IMR-90 (cell line): Measurements from ENCODE around the gene RHOBTB3. TPM values are rescaled to one million over a fixed set of nuclear protein-coding genes. Genes with fewer than 3 reads are reported as not detected.

ENCODE experiments used
- ATAC-seq: fragments of 200-7000 bp; cut with Tn5 transposase; 2 replicates; pipeline ENCODE4 v1.9.1; 2020; ENCODE audit warnings: low read depth, mild to moderate bottlenecking, moderate library complexity
- BruUV-seq: library from RNA; stranded (reverse); fragments of 400-500 nt; replicated peaks from 2 replicates; lab custom pipeline; 2021; lab: Mats Ljungman, UMichigan
- CTCF ChIA-PET: fragments of 300-600 bp; formaldehyde crosslinking; extraction: SDS; loops from one replicate; lab custom pipeline; 2021; ENCODE audit warnings: antibody characterized with exemption; lab: Yijun Ruan, JAX
- POLR2A ChIA-PET: fragments of 300-600 bp; sonication (Branson Sonifier 250); formaldehyde crosslinking; loops from one replicate; lab custom pipeline; 2022; ENCODE audit warnings: antibody characterized with exemption; ENCODE audit not compliant: unreplicated experiment; lab: Charles Lee
- DNase-seq: peaks from one replicate; pipeline ENCODE4 v3.0.0; 2013
- H2AFZ ChIP-seq: replicated peaks from 2 replicates; pipeline ENCODE3; 2013; ENCODE audit warnings: low read length, mild to moderate bottlenecking; ENCODE audit not compliant: poor library complexity
- H2AK5ac ChIP-seq: 2 replicates; pipeline ENCODE4 v1.6.1; 2013; ENCODE audit warnings: low read depth, low read length, inconsistent platforms
- H2AK9ac ChIP-seq: replicated peaks from 2 replicates; pipeline ENCODE3; 2013; ENCODE audit warnings: mild to moderate bottlenecking, low read depth, low read length, moderate library complexity; ENCODE audit not compliant: poor library complexity
- H2BK120ac ChIP-seq: 2 replicates; pipeline ENCODE4 v1.6.1; 2013; ENCODE audit warnings: low read depth, low read length, inconsistent platforms
- H2BK15ac ChIP-seq: 3 replicates; pipeline ENCODE4 v1.6.1; 2013; ENCODE audit warnings: low read depth, low read length, inconsistent platforms
- H2BK20ac ChIP-seq: 2 replicates; pipeline ENCODE4 v1.6.1; 2013; ENCODE audit warnings: low read depth, mild to moderate bottlenecking, inconsistent platforms, low read length, moderate library complexity
- H2BK5ac ChIP-seq: 2 replicates; pipeline ENCODE4 v1.6.1; 2013; ENCODE audit warnings: mild to moderate bottlenecking, low read depth, low read length, inconsistent platforms; ENCODE audit not compliant: poor library complexity, severe bottlenecking
- H3K14ac ChIP-seq: replicated peaks from 2 replicates; pipeline ENCODE4 v1.6.1; 2013; ENCODE audit warnings: low read depth, low read length, inconsistent platforms
- H3K18ac ChIP-seq: 2 replicates; pipeline ENCODE4 v1.6.1; 2013; ENCODE audit warnings: low read depth, low read length, control low read depth
- H3K23ac ChIP-seq: 2 replicates; pipeline ENCODE4 v1.6.1; 2013; ENCODE audit warnings: low read depth, low read length, inconsistent platforms
- H3K27ac ChIP-seq: 2 replicates; pipeline ENCODE4 v1.5.1; 2013; ENCODE audit warnings: mild to moderate bottlenecking, control low read depth, low read length; ENCODE audit not compliant: insufficient read depth
- H3K27me3 ChIP-seq: 2 replicates; pipeline ENCODE4 v1.6.1; 2013; ENCODE audit warnings: low read length; ENCODE audit not compliant: control insufficient read depth, insufficient read depth
- H3K36me3 ChIP-seq: 2 replicates; pipeline ENCODE4 v1.6.1; 2013; ENCODE audit warnings: low read length, mixed read lengths; ENCODE audit not compliant: control insufficient read depth, insufficient read depth
- H3K4ac ChIP-seq: 2 replicates; pipeline ENCODE4 v1.6.1; 2013; ENCODE audit warnings: low read depth, low read length, inconsistent platforms
- H3K4me1 ChIP-seq: 2 replicates; pipeline ENCODE4 v1.6.1; 2013; ENCODE audit warnings: low read length, mixed read lengths; ENCODE audit not compliant: control insufficient read depth, insufficient read depth
- H3K4me2 ChIP-seq: 2 replicates; pipeline ENCODE4 v1.6.1; 2013; ENCODE audit warnings: low read depth, mild to moderate bottlenecking, control low read depth, low read length, moderate library complexity
- H3K4me3 ChIP-seq: 2 replicates; pipeline ENCODE4 v1.5.1; 2013; ENCODE audit warnings: low read depth, mild to moderate bottlenecking, control low read depth, low read length, moderate library complexity; ENCODE audit not compliant: insufficient read depth
- H3K56ac ChIP-seq: 2 replicates; pipeline ENCODE4 v1.6.1; 2013; ENCODE audit warnings: low read length, inconsistent platforms; ENCODE audit not compliant: insufficient read depth; ENCODE audit errors: extremely low read depth
- H3K79me1 ChIP-seq, 2 experiments: 2 replicates each; pipeline ENCODE4 v1.6.1; 2013; ENCODE audit warnings: low read length in 2 of 2, inconsistent platforms in 1 of 2, low read depth in 1 of 2
- H3K9ac ChIP-seq: 2 replicates; pipeline ENCODE4 v1.6.1; 2013; ENCODE audit warnings: low read depth, low read length, control low read depth
- H3K9me1 ChIP-seq: 2 replicates; pipeline ENCODE4 v1.6.1; 2013; ENCODE audit warnings: low read length, inconsistent platforms; ENCODE audit not compliant: insufficient read depth
- H3K9me3 ChIP-seq: 2 replicates; pipeline ENCODE4 v1.6.1; 2013; ENCODE audit warnings: low read length; ENCODE audit not compliant: control insufficient read depth, insufficient read depth
- H4K20me1 ChIP-seq: 2 replicates; pipeline ENCODE4 v1.6.1; 2013; ENCODE audit warnings: low read length, inconsistent platforms; ENCODE audit not compliant: insufficient read depth
- H4K5ac ChIP-seq: 2 replicates; pipeline ENCODE4 v1.6.1; 2013; ENCODE audit warnings: mild to moderate bottlenecking, low read depth, low read length, control low read depth
- H4K8ac ChIP-seq, 2 experiments: 2 replicates each; pipeline ENCODE4 v1.6.1; 2013; ENCODE audit warnings: low read depth in 2 of 2, low read length in 2 of 2, control low read depth in 1 of 2, inconsistent platforms in 1 of 2
- H4K91ac ChIP-seq: 2 replicates; pipeline ENCODE4 v1.6.1; 2013; ENCODE audit warnings: low read depth, low read length, inconsistent platforms; ENCODE audit not compliant: insufficient read depth
- BHLHE40 ChIP-seq: fragments of 150-350 bp; IDR thresholded peaks from 2 replicates; pipeline ENCODE4 v1.6.1; 2016; ENCODE audit warnings: mild to moderate bottlenecking, low read depth, low read length
- CEBPB ChIP-seq: IDR thresholded peaks from 2 replicates; pipeline ENCODE4 v1.6.1; 2012; ENCODE audit warnings: low read depth, low read length, improper control_type of control experiment
- CHD1 ChIP-seq: IDR thresholded peaks from 2 replicates; pipeline ENCODE4 v1.6.1; 2012; ENCODE audit warnings: low read depth, low read length, improper control_type of control experiment
- CTCF ChIP-seq: conservative IDR thresholded peaks from 2 replicates; pipeline ENCODE4 v1.5.1; 2012; ENCODE audit warnings: mild to moderate bottlenecking, low read depth, low read length, improper control_type of control experiment
- ELK1 ChIP-seq: fragments of 150-350 bp; IDR thresholded peaks from 2 replicates; pipeline ENCODE4 v1.6.1; 2016; ENCODE audit warnings: low read depth, mild to moderate bottlenecking, low read length, moderate library complexity, borderline replicate concordance
- MAFK ChIP-seq: IDR thresholded peaks from 2 replicates; pipeline ENCODE4 v1.6.1; 2012; ENCODE audit warnings: low read depth, low read length, improper control_type of control experiment
- MAZ ChIP-seq: IDR thresholded peaks from 2 replicates; pipeline ENCODE4 v1.6.1; 2012; ENCODE audit warnings: low read depth, mild to moderate bottlenecking, low read length, improper control_type of control experiment, moderate library complexity, borderline replicate concordance
- MXI1 ChIP-seq: IDR thresholded peaks from 2 replicates; pipeline ENCODE4 v1.6.1; 2012; ENCODE audit warnings: low read depth, mild to moderate bottlenecking, low read length, moderate library complexity, borderline replicate concordance
- NFE2L2 ChIP-seq: fragments of 150-350 bp; IDR thresholded peaks from 2 replicates; pipeline ENCODE4 v1.6.1; 2016; ENCODE audit warnings: low read depth, mild to moderate bottlenecking, low read length
- POLR2A ChIP-seq: IDR thresholded peaks from 2 replicates; pipeline ENCODE4 v1.6.1; 2012; ENCODE audit warnings: mild to moderate bottlenecking, low read depth, low read length
- RAD21 ChIP-seq: IDR thresholded peaks from 2 replicates; pipeline ENCODE4 v1.6.1; 2012; ENCODE audit warnings: low read length, improper control_type of control experiment
- RCOR1 ChIP-seq: IDR thresholded peaks from 2 replicates; pipeline ENCODE4 v1.6.1; 2012; ENCODE audit warnings: mild to moderate bottlenecking, low read length, improper control_type of control experiment; ENCODE audit not compliant: insufficient replicate concordance
- RFX5 ChIP-seq: IDR thresholded peaks from 2 replicates; pipeline ENCODE4 v1.8.0; 2012; ENCODE audit warnings: low read depth, mild to moderate bottlenecking, low read length, moderate library complexity
- SMC3 ChIP-seq: fragments of 150-350 bp; IDR thresholded peaks from 2 replicates; pipeline ENCODE4 v1.6.1; 2016; ENCODE audit warnings: low read depth, mild to moderate bottlenecking, antibody characterized with exemption, low read length, moderate library complexity
- USF2 ChIP-seq: fragments of 150-350 bp; IDR thresholded peaks from 2 replicates; pipeline ENCODE4 v1.6.1; 2017; ENCODE audit warnings: mild to moderate bottlenecking, antibody characterized with exemption, low read length, low read depth
- WGBS, 2 experiments: methylation state at CpG; one replicate each; pipeline versions ENCODE4 v1.1.5 to v1.1.7; 2013; ENCODE audit warnings: missing lambda C conversion rate in 2 of 2; ENCODE audit not compliant: insufficient read length in 1 of 2; ENCODE audit errors: extremely low coverage in 2 of 2; 5-methylcytosine and 5-hydroxymethylcytosine counted together
- dilution Hi-C: fragments of 300-500 bp; cut with HindIII; formaldehyde crosslinking; loops from one replicate; pipeline ENCODE4 v1.14.3; 2018; ENCODE audit warnings: low sequenced_read_pairs; ENCODE audit not compliant: unreplicated experiment
- in situ Hi-C: fragments of 300-500 bp; cut with MboI; formaldehyde crosslinking; loops from 3 replicates; pipeline ENCODE4 v1.14.3; 2019; ENCODE audit warnings: low sequenced_read_pairs, inconsistent platforms, mixed read lengths
- intact Hi-C: fragments of 100-400 bp; cut with micrococcal nuclease; formaldehyde crosslinking; loops from 2 replicates; pipeline ENCODE4 v1.10.0; 2022
- polyA plus RNA-seq, 3 experiments: library from polyadenylated mRNA; depleted of rRNA; stranded (reverse); fragments of >200 nt; gene quantifications; 2 replicates each; pipeline ENCODE4 v1.2.3, GENCODE V29; 2012; ENCODE audit warnings: low replicate concordance in 1 of 3
- total RNA-seq: library from RNA; depleted of rRNA; stranded (reverse); fragments of >200 nt; gene quantifications from 2 replicates; pipeline ENCODE4 v1.2.3, GENCODE V29; 2012

RHOBTB3 gene
- total and polyA plus RNA-seq, 2 of the 4 experiments (the other 2 are of a cell fraction), result 117 to 447 TPM

GRCh38 chr5:95843733-95844223 is 112.6 kb downstream of the RHOBTB3 start:
- POLR2A ChIA-PET, result interaction anchor here (0.5 to 1.9 kb wide), 4 partner anchors 18 to 106 kb away, joined by 4 to 15 read pairs (median 9); partner anchors contain the start of gene GLRX
- H3K4me1 ChIP-seq, result peaks cover 13% of the 10 kb centered on the region
- no TSS peak for BruUV-seq
- no peak overlapping the region for H3K9ac ChIP-seq
- peak overlapping the region; percentile 72; the same call in 1 of the 2 replicates for H3K14ac ChIP-seq
- CTCF ChIA-PET, result interaction anchor here (0.8 to 1.3 kb wide), 3 partner anchors 63 to 72 kb away, joined by 3 to 8 read pairs (median 3); no protein-coding TSS in a partner anchor
- peak overlapping the region; percentile 78; the same call in 1 of the 2 replicates for H2AK5ac ChIP-seq
- no peak overlapping the region for H3K4me2 ChIP-seq
- no peaks in the 10 kb centered on the region for H3K79me1 ChIP-seq
- peak overlapping the region in 1 of 2 experiments; percentile 86; a peak in 3 of 4 replicates for H4K8ac ChIP-seq
- H2AFZ ChIP-seq, result no peak overlapping the region
- no peak for DNase-seq
- no peak overlapping the region for H2BK5ac ChIP-seq
- no peak overlapping the region for H4K5ac ChIP-seq
- H3K9me1 ChIP-seq, result peaks cover 6% of the 10 kb centered on the region; the same call in 1 of the 2 replicates
- peak overlapping the region; percentile 75; the same call in 1 of the 2 replicates for H4K91ac ChIP-seq
- intact Hi-C loops (no loop called here), dilution Hi-C loops (no loop called here), in situ Hi-C loops (loop anchor here (10.0 kb wide), 2 partner anchors 179 to 289 kb away; partner anchors contain the start of genes ARSK and SKIC3)
- no peak overlapping the region for H3K56ac ChIP-seq
- no peaks in the 10 kb centered on the region for H3K36me3 ChIP-seq
- no CpG with 5 or more reads among the region's 3 CpGs for WGBS, 2 experiments
- peak overlapping the region; percentile 3 for H2AK9ac ChIP-seq
- no peak overlapping the region for H3K27ac ChIP-seq
- no peak for ATAC-seq
- H3K4ac ChIP-seq, result 0 out of 2 replicates have a peak overlapping the region, but pooled peaks have one; percentile 94
- peak overlapping the region; percentile 88; the same call in 1 of the 2 replicates for H2BK120ac ChIP-seq
- H3K9me3 ChIP-seq, result no peaks in the 10 kb centered on the region
- H3K18ac ChIP-seq, result no peak overlapping the region; the same call in 1 of the 2 replicates
- peak overlapping the region; percentile 85; the same call in 1 of the 3 replicates for H2BK15ac ChIP-seq
- peak overlapping the region; percentile 83 for H2BK20ac ChIP-seq
- H3K4me3 ChIP-seq, result no peak overlapping the region
- H4K20me1 ChIP-seq, result no peaks in the 10 kb centered on the region
- no peaks in the 10 kb centered on the region for H3K27me3 ChIP-seq
- H3K23ac ChIP-seq, result no peak overlapping the region
- no peak for TF ChIP-seq CEBPB
- TF ChIP-seq MAZ, result no peak
- TF ChIP-seq RAD21, result no peak
- TF ChIP-seq POLR2A, result no peak
- no peak for TF ChIP-seq ELK1
- TF ChIP-seq RFX5, result no peak
- TF ChIP-seq MXI1, result no peak
- no peak for TF ChIP-seq SMC3
- TF ChIP-seq RCOR1, result no peak
- no peak for TF ChIP-seq USF2
- no peak for TF ChIP-seq NFE2L2
- no peak for TF ChIP-seq CHD1
- TF ChIP-seq BHLHE40, result no peak
- no peak for TF ChIP-seq MAFK
- TF ChIP-seq CTCF, result no peak
